ENCODE results near the gene RRM2.

The RRM2 gene

DNA sequence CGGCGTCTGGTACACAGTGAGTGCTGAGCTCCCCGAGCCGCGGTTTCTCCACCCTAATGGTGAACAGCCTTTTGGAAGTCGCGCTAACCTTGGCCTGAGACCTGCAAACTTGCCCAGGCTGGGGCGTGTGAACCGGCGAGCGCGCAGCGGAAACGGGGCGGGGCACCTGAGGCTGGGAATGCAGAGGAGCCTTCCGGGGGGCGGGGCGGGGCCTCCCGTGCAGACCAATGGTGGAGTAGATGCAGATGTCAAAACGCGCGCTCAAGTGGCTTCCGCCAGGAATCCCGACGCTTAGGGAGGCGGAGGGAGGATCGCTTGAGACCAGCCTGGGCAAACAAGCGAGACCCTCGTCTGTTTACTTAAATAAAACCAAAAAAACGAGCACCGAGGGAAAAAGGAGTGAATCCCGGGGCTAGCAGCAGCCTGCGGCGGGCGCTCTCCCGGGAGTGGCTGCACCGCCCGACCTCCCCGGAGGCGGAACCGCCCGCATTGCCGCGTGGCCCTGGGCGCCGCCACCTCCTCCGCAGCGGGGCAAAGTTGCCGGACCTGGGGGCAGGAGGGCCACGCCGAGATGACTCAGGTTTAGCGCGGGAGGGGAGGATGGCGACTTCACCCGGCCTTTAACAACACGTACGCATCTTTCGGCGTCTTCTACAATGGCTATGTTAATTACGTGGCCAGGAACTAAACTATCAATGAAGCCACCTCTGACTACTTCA, 2.2 kb upstream of the RRM2 start (continued):
- TF ChIP-seq REPIN1 (tag by site-specific recombination; IDR thresholded peaks at IDR 0.05; ENCODE audit: low read depth) (no peak), ZNF837 (tag by site-specific recombination; IDR thresholded peaks at IDR 0.05) (no peak), ZBTB17 (tag by site-specific recombination; IDR thresholded peaks at IDR 0.05) (peak; percentile 90), KLF8 (tag by site-specific recombination; IDR thresholded peaks at IDR 0.05) (peak; percentile 89; the same call in 1 of the 2 replicates), IKZF3 (tag by site-specific recombination; IDR thresholded peaks at IDR 0.05) (peak; percentile 86), SP7 (tag by site-specific recombination; IDR thresholded peaks at IDR 0.05) (peak; percentile 70), ZNF121 (tag by site-specific recombination; IDR thresholded peaks at IDR 0.05) (peak; percentile 100), ZNF175 (tag by site-specific recombination; IDR thresholded peaks at IDR 0.05) (no peak), ZNF10 (tag by site-specific recombination; IDR thresholded peaks at IDR 0.05) (0 out of 2 replicates have a peak, but pooled peaks have one; percentile 28), ZNF211 (tag by site-specific recombination; IDR thresholded peaks at IDR 0.05; ENCODE audit: low read depth) (no peak), MYNN (tag by site-specific recombination; IDR thresholded peaks at IDR 0.05; ENCODE audit: borderline replicate concordance) (no peak), ZNF24 (tag by site-specific recombination; IDR thresholded peaks at IDR 0.05) (no peak), ZNF501 (tag by site-specific recombination; IDR thresholded peaks at IDR 0.05) (peak; percentile 71), ZNF23 (tag by site-specific recombination; IDR thresholded peaks at IDR 0.05; ENCODE audit: borderline replicate concordance) (no peak), ZNF157 (tag by site-specific recombination; IDR thresholded peaks at IDR 0.05) (no peak), SCRT2 (tag by site-specific recombination; IDR thresholded peaks at IDR 0.05) (peak; percentile 53), ZNF843 (tag by site-specific recombination; IDR thresholded peaks at IDR 0.05) (no peak), ZNF768 (tag by site-specific recombination; IDR thresholded peaks at IDR 0.05) (no peak), ZBTB20 (tag by site-specific recombination; IDR thresholded peaks at IDR 0.05) (peak; percentile 78), ZBTB8A (tag by site-specific recombination; IDR thresholded peaks at IDR 0.05) (peak; percentile 78), BCL11B (tag by site-specific recombination; IDR thresholded peaks at IDR 0.05; ENCODE audit: low read depth) (peak; percentile 78; the same call in 1 of the 2 replicates), YY2 (tag by site-specific recombination; IDR thresholded peaks at IDR 0.05) (no peak), KLF7 (tag by site-specific recombination; IDR thresholded peaks at IDR 0.05; ENCODE audit: borderline replicate concordance) (no peak), SETDB1 (IDR thresholded peaks at IDR 0.05; ENCODE audit: insufficient read length, low read length) (no peak), ZNF670 (tag by site-specific recombination; IDR thresholded peaks at IDR 0.05; ENCODE audit: low read depth) (no peak)
- TF ChIP-seq, protein P1, sequence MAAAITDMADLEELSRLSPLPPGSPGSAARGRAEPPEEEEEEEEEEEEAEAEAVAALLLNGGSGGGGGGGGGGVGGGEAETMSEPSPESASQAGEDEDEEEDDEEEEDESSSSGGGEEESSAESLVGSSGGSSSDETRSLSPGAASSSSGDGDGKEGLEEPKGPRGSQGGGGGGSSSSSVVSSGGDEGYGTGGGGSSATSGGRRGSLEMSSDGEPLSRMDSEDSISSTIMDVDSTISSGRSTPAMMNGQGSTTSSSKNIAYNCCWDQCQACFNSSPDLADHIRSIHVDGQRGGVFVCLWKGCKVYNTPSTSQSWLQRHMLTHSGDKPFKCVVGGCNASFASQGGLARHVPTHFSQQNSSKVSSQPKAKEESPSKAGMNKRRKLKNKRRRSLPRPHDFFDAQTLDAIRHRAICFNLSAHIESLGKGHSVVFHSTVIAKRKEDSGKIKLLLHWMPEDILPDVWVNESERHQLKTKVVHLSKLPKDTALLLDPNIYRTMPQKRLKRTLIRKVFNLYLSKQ (tag by site-specific recombination; IDR thresholded peaks at IDR 0.05; ENCODE audit: borderline replicate concordance) = no peak
- TF ChIP-seq, protein P2, sequence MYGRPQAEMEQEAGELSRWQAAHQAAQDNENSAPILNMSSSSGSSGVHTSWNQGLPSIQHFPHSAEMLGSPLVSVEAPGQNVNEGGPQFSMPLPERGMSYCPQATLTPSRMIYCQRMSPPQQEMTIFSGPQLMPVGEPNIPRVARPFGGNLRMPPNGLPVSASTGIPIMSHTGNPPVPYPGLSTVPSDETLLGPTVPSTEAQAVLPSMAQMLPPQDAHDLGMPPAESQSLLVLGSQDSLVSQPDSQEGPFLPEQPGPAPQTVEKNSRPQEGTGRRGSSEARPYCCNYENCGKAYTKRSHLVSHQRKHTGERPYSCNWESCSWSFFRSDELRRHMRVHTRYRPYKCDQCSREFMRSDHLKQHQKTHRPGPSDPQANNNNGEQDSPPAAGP (tag by site-specific recombination; IDR thresholded peaks at IDR 0.05) = peak; percentile 51; the same call in 1 of the 2 replicates
- TF ChIP-seq, protein P3, sequence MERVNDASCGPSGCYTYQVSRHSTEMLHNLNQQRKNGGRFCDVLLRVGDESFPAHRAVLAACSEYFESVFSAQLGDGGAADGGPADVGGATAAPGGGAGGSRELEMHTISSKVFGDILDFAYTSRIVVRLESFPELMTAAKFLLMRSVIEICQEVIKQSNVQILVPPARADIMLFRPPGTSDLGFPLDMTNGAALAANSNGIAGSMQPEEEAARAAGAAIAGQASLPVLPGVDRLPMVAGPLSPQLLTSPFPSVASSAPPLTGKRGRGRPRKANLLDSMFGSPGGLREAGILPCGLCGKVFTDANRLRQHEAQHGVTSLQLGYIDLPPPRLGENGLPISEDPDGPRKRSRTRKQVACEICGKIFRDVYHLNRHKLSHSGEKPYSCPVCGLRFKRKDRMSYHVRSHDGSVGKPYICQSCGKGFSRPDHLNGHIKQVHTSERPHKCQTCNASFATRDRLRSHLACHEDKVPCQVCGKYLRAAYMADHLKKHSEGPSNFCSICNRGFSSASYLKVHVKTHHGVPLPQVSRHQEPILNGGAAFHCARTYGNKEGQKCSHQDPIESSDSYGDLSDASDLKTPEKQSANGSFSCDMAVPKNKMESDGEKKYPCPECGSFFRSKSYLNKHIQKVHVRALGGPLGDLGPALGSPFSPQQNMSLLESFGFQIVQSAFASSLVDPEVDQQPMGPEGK (tag by site-specific recombination; IDR thresholded peaks at IDR 0.05) = peak; percentile 95
- TF ChIP-seq, protein P4, sequence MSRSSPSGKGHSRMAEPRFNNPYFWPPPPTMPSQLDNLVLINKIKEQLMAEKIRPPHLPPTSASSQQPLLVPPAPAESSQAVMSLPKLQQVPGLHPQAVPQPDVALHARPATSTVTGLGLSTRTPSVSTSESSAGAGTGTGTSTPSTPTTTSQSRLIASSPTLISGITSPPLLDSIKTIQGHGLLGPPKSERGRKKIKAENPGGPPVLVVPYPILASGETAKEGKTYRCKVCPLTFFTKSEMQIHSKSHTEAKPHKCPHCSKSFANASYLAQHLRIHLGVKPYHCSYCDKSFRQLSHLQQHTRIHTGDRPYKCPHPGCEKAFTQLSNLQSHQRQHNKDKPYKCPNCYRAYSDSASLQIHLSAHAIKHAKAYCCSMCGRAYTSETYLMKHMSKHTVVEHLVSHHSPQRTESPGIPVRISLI (tag by site-specific recombination; IDR thresholded peaks at IDR 0.05) = 0 out of 2 replicates have a peak, but pooled peaks have one; percentile 32
- TF ChIP-seq, protein P5, sequence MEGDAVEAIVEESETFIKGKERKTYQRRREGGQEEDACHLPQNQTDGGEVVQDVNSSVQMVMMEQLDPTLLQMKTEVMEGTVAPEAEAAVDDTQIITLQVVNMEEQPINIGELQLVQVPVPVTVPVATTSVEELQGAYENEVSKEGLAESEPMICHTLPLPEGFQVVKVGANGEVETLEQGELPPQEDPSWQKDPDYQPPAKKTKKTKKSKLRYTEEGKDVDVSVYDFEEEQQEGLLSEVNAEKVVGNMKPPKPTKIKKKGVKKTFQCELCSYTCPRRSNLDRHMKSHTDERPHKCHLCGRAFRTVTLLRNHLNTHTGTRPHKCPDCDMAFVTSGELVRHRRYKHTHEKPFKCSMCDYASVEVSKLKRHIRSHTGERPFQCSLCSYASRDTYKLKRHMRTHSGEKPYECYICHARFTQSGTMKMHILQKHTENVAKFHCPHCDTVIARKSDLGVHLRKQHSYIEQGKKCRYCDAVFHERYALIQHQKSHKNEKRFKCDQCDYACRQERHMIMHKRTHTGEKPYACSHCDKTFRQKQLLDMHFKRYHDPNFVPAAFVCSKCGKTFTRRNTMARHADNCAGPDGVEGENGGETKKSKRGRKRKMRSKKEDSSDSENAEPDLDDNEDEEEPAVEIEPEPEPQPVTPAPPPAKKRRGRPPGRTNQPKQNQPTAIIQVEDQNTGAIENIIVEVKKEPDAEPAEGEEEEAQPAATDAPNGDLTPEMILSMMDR (tag by site-specific recombination; IDR thresholded peaks at IDR 0.05) = 0 out of 2 replicates have a peak, but pooled peaks have one; percentile 6
- TF ChIP-seq, protein P6, sequence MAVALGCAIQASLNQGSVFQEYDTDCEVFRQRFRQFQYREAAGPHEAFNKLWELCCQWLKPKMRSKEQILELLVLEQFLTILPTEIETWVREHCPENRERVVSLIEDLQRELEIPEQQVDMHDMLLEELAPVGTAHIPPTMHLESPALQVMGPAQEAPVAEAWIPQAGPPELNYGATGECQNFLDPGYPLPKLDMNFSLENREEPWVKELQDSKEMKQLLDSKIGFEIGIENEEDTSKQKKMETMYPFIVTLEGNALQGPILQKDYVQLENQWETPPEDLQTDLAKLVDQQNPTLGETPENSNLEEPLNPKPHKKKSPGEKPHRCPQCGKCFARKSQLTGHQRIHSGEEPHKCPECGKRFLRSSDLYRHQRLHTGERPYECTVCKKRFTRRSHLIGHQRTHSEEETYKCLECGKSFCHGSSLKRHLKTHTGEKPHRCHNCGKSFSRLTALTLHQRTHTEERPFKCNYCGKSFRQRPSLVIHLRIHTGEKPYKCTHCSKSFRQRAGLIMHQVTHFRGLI (tag by site-specific recombination; IDR thresholded peaks at IDR 0.05) = no peak

Measured in HEK293 (cell line).